Kidney (tissue), 14 donors: ENCODE data around the gene NPHP4. TPM values are rescaled to one million over a fixed set of nuclear protein-coding genes. Genes with fewer than 3 reads are reported as not detected.

ENCODE experiments used
- DNase-seq, 5 donors: peaks; one replicate each; pipeline ENCODE4 v3.0.0-alpha.2; 2013 to 2020
- FAIRE-seq: peaks from 2 replicates; lab custom pipeline; 2012; peaks lifted over from hg19 to GRCh38; lab: Jason Lieb, UNC
- H3K27ac ChIP-seq, 2 donors: one replicate each; pipeline ENCODE4 v1.7.0; 2013; ENCODE audit warnings: low read depth in 2 of 2, low read length in 2 of 2, inconsistent platforms in 1 of 2
- H3K27me3 ChIP-seq: one replicate; pipeline ENCODE4 v1.7.1; 2013; ENCODE audit warnings: low read length, inconsistent platforms; ENCODE audit not compliant: control insufficient read depth, insufficient read depth
- H3K36me3 ChIP-seq, 3 donors: one replicate each; pipeline versions ENCODE4 v1.7.0 to v1.7.1; 2013; ENCODE audit warnings: low read length in 3 of 3, control low read depth in 1 of 3, inconsistent platforms in 1 of 3; ENCODE audit not compliant: insufficient read depth in 3 of 3, control insufficient read depth in 2 of 3
- H3K4me1 ChIP-seq, 3 donors: one replicate each; pipeline versions ENCODE4 v1.7.0 to v1.7.1; 2013; ENCODE audit warnings: low read length in 3 of 3, inconsistent platforms in 1 of 3, low read depth in 1 of 3; ENCODE audit not compliant: control insufficient read depth in 2 of 3, insufficient read depth in 2 of 3
- H3K4me3 ChIP-seq, 3 donors: one replicate each; pipeline versions ENCODE4 v1.7.0 to v1.8.1; 2013; ENCODE audit warnings: low read length in 3 of 3, control low read depth in 1 of 3, inconsistent platforms in 1 of 3
- H3K9ac ChIP-seq, 3 donors: one replicate each; pipeline versions ENCODE4 v1.7.0 to v1.7.1; 2013; ENCODE audit warnings: low read length in 3 of 3, control low read depth in 1 of 3, inconsistent platforms in 1 of 3
- H3K9me3 ChIP-seq, 3 donors: one replicate each; pipeline versions ENCODE4 v1.7.0 to v1.7.1; 2013; ENCODE audit warnings: low read length in 3 of 3, control low read depth in 1 of 3, inconsistent platforms in 1 of 3; ENCODE audit not compliant: control insufficient read depth in 2 of 3, insufficient read depth in 1 of 3
- CTCF ChIP-seq: IDR thresholded peaks from 3 replicates; pipeline ENCODE4 v1.5.1; 2012; ENCODE audit warnings: mild to moderate bottlenecking, moderate library complexity, borderline replicate concordance; ENCODE audit not compliant: insufficient read depth; ENCODE audit errors: extremely low read depth
- intact Hi-C: fragments of 100-400 bp; cut with DNase I; formaldehyde crosslinking; loops from one replicate; pipeline ENCODE4 v1.11.1; 2022
- polyA plus RNA-seq: library from polyadenylated mRNA; stranded (reverse); fragments of 350-450 nt; fragmentation: Illumina TruSeq; extraction: RNeasy Lipid Tissue Mini Kit (QIAGEN cat#74804); gene quantifications from one replicate; pipeline ENCODE4 v1.2.3, GENCODE V29; 2014; ENCODE audit warnings: low read depth, low replicate concordance; ENCODE audit not compliant: insufficient read depth
- total RNA-seq: library from RNA; stranded (reverse); fragmentation: NEBNext Ultra II Directional; extraction: Animal tissue kit (Norgen Biotek cat#: 25700); gene quantifications from one replicate; pipeline ENCODE4 v1.2.1, GENCODE V29; 2021
- donor health status: control.
- donor health status: control.
- donor health status: control.
- donor health status: control.
- donor health status: control.
- donor health status: DM: yes; HTN: yes; CAD: no.
- donor health status: Normal renal cell carcinoma (clear cell type).

NPHP4 gene
- total and polyA plus RNA-seq, 2 donors from 2014 or later, result 2.9 to 16.1 TPM

DNA sequence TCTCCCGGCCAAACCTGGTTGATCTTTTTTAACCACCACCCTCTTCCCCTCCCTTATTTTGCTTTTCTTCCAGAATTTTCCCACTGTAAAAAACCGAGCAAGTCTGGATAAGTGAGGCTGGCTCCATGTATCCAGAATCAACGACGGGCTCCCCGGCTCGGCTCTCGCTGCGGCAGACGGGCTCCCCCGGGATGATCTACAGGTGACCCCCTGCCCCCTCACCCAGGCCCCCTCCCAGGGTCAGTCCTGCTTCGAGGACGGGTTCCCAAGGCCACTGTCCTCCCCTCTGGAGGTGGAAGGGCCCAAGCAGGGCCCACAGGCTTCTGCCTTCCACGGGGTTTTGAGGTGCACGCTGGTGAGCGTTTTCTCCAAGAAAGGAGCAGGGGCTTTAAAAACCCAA lies 48.2 kb upstream of the NPHP4 start:
- no peak overlapping the region for H3K4me3 ChIP-seq
- H3K9me3 ChIP-seq, result no peaks in the 10 kb centered on the region
- no peak for DNase-seq
- H3K27me3 ChIP-seq, result no peaks in the 10 kb centered on the region
- no peaks in the 10 kb centered on the region for H3K36me3 ChIP-seq
- no peak for FAIRE-seq
- TF ChIP-seq CTCF, result no peak
- H3K4me1 ChIP-seq, result peaks cover 0 to 3% (median 0%) of the 10 kb centered on the region in 3 donors
- no peak overlapping the region for H3K9ac ChIP-seq
- intact Hi-C loops, result no loop called here
- H3K27ac ChIP-seq, result no peak overlapping the region

- FAIRE-seq (no peak), DNase-seq (no peak)
- no peak overlapping the region for H3K4me3 ChIP-seq
- H3K9ac ChIP-seq, result no peak overlapping the region
- H3K9me3 ChIP-seq, result no peaks in the 10 kb centered on the region
- H3K27ac ChIP-seq, result no peak overlapping the region
- intact Hi-C loops, result no loop called here
- H3K27me3 ChIP-seq, result no peaks in the 10 kb centered on the region
- no peaks in the 10 kb centered on the region for H3K4me1 ChIP-seq
- no peak for TF ChIP-seq CTCF
- H3K36me3 ChIP-seq, result no peaks in the 10 kb centered on the region
These were observed 46.8 kb upstream of the NPHP4 start for GRCh38 chr1:6039031-6039430.

- no peaks in the 10 kb centered on the region for H3K27me3 ChIP-seq
- no peak overlapping the region for H3K4me3 ChIP-seq
- no peaks in the 10 kb centered on the region for H3K4me1 ChIP-seq
- no peak overlapping the region for H3K9ac ChIP-seq
- no peak overlapping the region for H3K27ac ChIP-seq
- no peaks in the 10 kb centered on the region for H3K9me3 ChIP-seq
- DNase-seq (no peak), FAIRE-seq (no peak)
- no peak for TF ChIP-seq CTCF
- no peaks in the 10 kb centered on the region for H3K36me3 ChIP-seq
- intact Hi-C loops, result no loop called here
These were observed 46.4 kb upstream of the NPHP4 start for GRCh38 chr1:6038603-6039002.

GRCh38 chr1:6037338-6037762 lies 45.1 kb upstream of the NPHP4 start:
- Histone ChIP-seq H3K27ac (no peak overlapping the region), H3K9ac (no peak overlapping the region), H3K4me3 (no peak overlapping the region), H3K4me1 (no peaks in the 10 kb centered on the region), H3K27me3 (peaks cover 3% of the 10 kb centered on the region), H3K36me3 (no peaks in the 10 kb centered on the region), H3K9me3 (no peaks in the 10 kb centered on the region)
- no peak for TF ChIP-seq CTCF
- no peak for FAIRE-seq
- intact Hi-C loops, result no loop called here
- no peak for DNase-seq
